DOHH2 (cell line): Measurements from ENCODE around the gene ZNF25.

ENCODE experiments used
- H3F3A ChIP-seq: fragments of 200-600 bp; sonication (generic), shearing (Covaris generic); 2 replicates; pipeline ENCODE4 v1.6.0; 2016; ENCODE audit warnings: antibody characterized with exemption, mild to moderate bottlenecking; ENCODE audit not compliant: control insufficient read depth, insufficient read depth
- H3K27ac ChIP-seq: fragments of 200-600 bp; sonication (generic); 2 replicates; pipeline ENCODE4 v1.5.1; 2014; ENCODE audit warnings: low read depth, mild to moderate bottlenecking, low read length, moderate library complexity
- H3K27me3 ChIP-seq: fragments of 200-600 bp; sonication (generic); 2 replicates; pipeline ENCODE4 v1.6.1; 2014; ENCODE audit warnings: mild to moderate bottlenecking, low read length, mixed read lengths; ENCODE audit not compliant: control insufficient read depth
- H3K36me3 ChIP-seq: fragments of 200-600 bp; sonication (generic); 2 replicates; pipeline ENCODE4 v1.6.1; 2014; ENCODE audit warnings: mild to moderate bottlenecking, low read length, moderate library complexity, mixed read lengths; ENCODE audit not compliant: control insufficient read depth
- H3K4me1 ChIP-seq: fragments of 200-600 bp; sonication (generic); 2 replicates; pipeline ENCODE4 v1.6.1; 2014; ENCODE audit warnings: mild to moderate bottlenecking, low read length, mixed read lengths; ENCODE audit not compliant: control insufficient read depth
- H3K4me2 ChIP-seq: fragments of 200-600 bp; sonication (generic); 2 replicates; pipeline ENCODE4 v1.6.0; 2014; ENCODE audit warnings: mild to moderate bottlenecking, low read length, moderate library complexity
- H3K4me3 ChIP-seq: fragments of 200-600 bp; sonication (generic); 2 replicates; pipeline ENCODE4 v1.5.1; 2014; ENCODE audit warnings: mild to moderate bottlenecking, low read length, mixed read lengths
- H3K79me2 ChIP-seq: fragments of 200-600 bp; sonication (generic); 2 replicates; pipeline ENCODE4 v1.6.1; 2014; ENCODE audit warnings: mild to moderate bottlenecking, low read length, mixed read lengths; ENCODE audit not compliant: control insufficient read depth
- H3K9me2 ChIP-seq: fragments of 200-600 bp; sonication (generic); replicated peaks from 2 replicates; pipeline ENCODE4 v1.6.1; 2014; ENCODE audit warnings: mild to moderate bottlenecking, low read length, mixed read lengths; ENCODE audit not compliant: control insufficient read depth
- H3K9me3 ChIP-seq: fragments of 200-600 bp; sonication (generic); 2 replicates; pipeline ENCODE4 v1.6.1; 2014; ENCODE audit warnings: antibody characterized with exemption, low read length, mixed read lengths; ENCODE audit not compliant: control insufficient read depth, insufficient read depth
- H4K20me1 ChIP-seq: fragments of 200-600 bp; sonication (generic); 2 replicates; pipeline ENCODE4 v1.6.0; 2014; ENCODE audit warnings: low read depth, mild to moderate bottlenecking, antibody characterized with exemption, low read length, moderate library complexity; ENCODE audit not compliant: control insufficient read depth, insufficient read depth
- CTCF ChIP-seq: fragments of 200-600 bp; sonication (generic); IDR thresholded peaks from one replicate; pipeline ENCODE4 v1.5.1; 2014; ENCODE audit warnings: antibody characterized with exemption, mild to moderate bottlenecking, low read depth, low read length; ENCODE audit not compliant: poor library complexity, severe bottlenecking
- EZH2phosphoT487 ChIP-seq: fragments of 200-600 bp; sonication (generic); IDR thresholded peaks from 2 replicates; pipeline ENCODE4 v1.6.1; 2017; ENCODE audit warnings: borderline replicate concordance, mild to moderate bottlenecking, antibody characterized with exemption, low read length, moderate library complexity, mixed read lengths

The ZNF25 gene

GRCh38 chr10:37992083-37992482 lies 15.6 kb upstream of the ZNF25 start:
- H3K4me3 ChIP-seq, result no peak overlapping the region
- no peaks in the 10 kb centered on the region for H3K9me2 ChIP-seq
- no peaks in the 10 kb centered on the region for H3K4me1 ChIP-seq
- H4K20me1 ChIP-seq, result no peaks in the 10 kb centered on the region
- no peak overlapping the region for H3K4me2 ChIP-seq
- no peak overlapping the region for H3K27ac ChIP-seq
- H3K9me3 ChIP-seq, result no peaks in the 10 kb centered on the region
- TF ChIP-seq CTCF (no peak), EZH2phosphoT487 (no peak)
- H3K36me3 ChIP-seq, result no peaks in the 10 kb centered on the region
- H3K79me2 ChIP-seq, result no peaks in the 10 kb centered on the region
- no peaks in the 10 kb centered on the region for H3K27me3 ChIP-seq
- H3F3A ChIP-seq, result no peaks in the 10 kb centered on the region

GRCh38 chr10:37991655-37992054 lies 15.2 kb upstream of the ZNF25 start:
- Histone ChIP-seq H3K9me3 (no peaks in the 10 kb centered on the region), H3K79me2 (no peaks in the 10 kb centered on the region)

GRCh38 chr10:37976880-37977203 lies 395 bp upstream of the ZNF25 start:
- Histone ChIP-seq H3K9me3 (peaks cover 4% of the 10 kb centered on the region; the same call in 1 of the 2 replicates), H3F3A (no peaks in the 10 kb centered on the region), H3K4me2 (peak overlapping the region; percentile 68), H3K27ac (no peak overlapping the region), H3K79me2 (peaks cover 27% of the 10 kb centered on the region), H3K27me3 (no peaks in the 10 kb centered on the region), H3K4me3 (peak overlapping the region; percentile 84), H4K20me1 (no peaks in the 10 kb centered on the region), H3K9me2 (no peaks in the 10 kb centered on the region), H3K36me3 (peaks cover 3% of the 10 kb centered on the region; the same call in 1 of the 2 replicates), H3K4me1 (peaks cover 21% of the 10 kb centered on the region)
- TF ChIP-seq CTCF, result no peak

More at GRCh38 chr10:37991655-37992054, 15.2 kb upstream of the ZNF25 start:
- H3K9me2 ChIP-seq, result no peaks in the 10 kb centered on the region
- H3K4me3 ChIP-seq, result no peak overlapping the region
- H3F3A ChIP-seq, result no peaks in the 10 kb centered on the region
- H3K27me3 ChIP-seq, result no peaks in the 10 kb centered on the region
- no peak overlapping the region for H3K4me2 ChIP-seq
- no peak overlapping the region for H3K27ac ChIP-seq
- no peaks in the 10 kb centered on the region for H3K36me3 ChIP-seq
- no peaks in the 10 kb centered on the region for H3K4me1 ChIP-seq
- H4K20me1 ChIP-seq, result no peaks in the 10 kb centered on the region
- TF ChIP-seq CTCF, result no peak
- TF ChIP-seq EZH2phosphoT487, result no peak

GRCh38 chr10:37975401-37975991 lies 951 bp downstream of the ZNF25 start:
- Histone ChIP-seq H3K27ac (peak overlapping the region; percentile 70), H3K27me3 (no peaks in the 10 kb centered on the region), H3K79me2 (peaks cover 27% of the 10 kb centered on the region), H3K36me3 (peaks cover 4% of the 10 kb centered on the region; the same call in 1 of the 2 replicates), H4K20me1 (no peaks in the 10 kb centered on the region), H3K4me1 (peaks cover 21% of the 10 kb centered on the region), H3F3A (no peaks in the 10 kb centered on the region), H3K9me2 (no peaks in the 10 kb centered on the region), H3K4me3 (peak overlapping the region; percentile 84), H3K9me3 (peaks cover 4% of the 10 kb centered on the region; the same call in 1 of the 2 replicates), H3K4me2 (peak overlapping the region; percentile 91)
- TF ChIP-seq EZH2phosphoT487, result no peak
- TF ChIP-seq CTCF, result no peak
